Natural killer cell treated with Interleukin-12 subunit alpha and Interleukin-12 subunit beta and Interleukin-15 and Interleukin-18, amount 100 ng/mL, for 72 hours (primary cell): ENCODE results near the gene EMP2. TPM values are rescaled to one million over a fixed set of nuclear protein-coding genes. Genes with fewer than 3 reads are reported as not detected.
"Not testable (repeated sequence)": the region's sequence is repeated elsewhere in the genome, so short reads cannot be mapped to it uniquely, and the experiment has no call there.

Experiments used
- ATAC-seq, 2 donors: fragments of 150-1000 bp; cut with Tn5 transposase in 1 of 2; sonication (Bioruptor Pico), chemical (Tn5 transposase) in 1 of 2; 2 replicates each; pipeline ENCODE4 v1.10.0; 2021
- DNase-seq: peaks from one replicate; pipeline ENCODE4 v3.0.0; 2022; ENCODE audit warnings: low spot score
- H3K27ac Mint-ChIP-seq, 2 donors: 1 replicate in 1 of 2; 2 replicates in 1 of 2; pipeline ENCODE4 v1.8.0; 2022; ENCODE audit warnings: mixed read lengths in 2 of 2, mild to moderate bottlenecking in 1 of 2, moderate library complexity in 1 of 2
- H3K27me3 Mint-ChIP-seq, 2 donors: 1 replicate in 1 of 2; 2 replicates in 1 of 2; pipeline ENCODE4 v1.8.0; 2022; ENCODE audit warnings: mixed read lengths in 2 of 2
- H3K36me3 Mint-ChIP-seq: one replicate; pipeline ENCODE4 v1.8.0; 2022; ENCODE audit warnings: mixed read lengths
- H3K4me1 Mint-ChIP-seq, 2 donors: 1 replicate in 1 of 2; 2 replicates in 1 of 2; pipeline ENCODE4 v1.8.0; 2022; ENCODE audit warnings: low read depth in 2 of 2, mixed read lengths in 2 of 2, mild to moderate bottlenecking in 1 of 2
- H3K4me3 Mint-ChIP-seq: one replicate; pipeline ENCODE4 v1.8.0; 2022; ENCODE audit warnings: mixed read lengths
- H3K9me3 Mint-ChIP-seq: 2 replicates; pipeline ENCODE4 v1.8.0; 2022; ENCODE audit warnings: mixed read lengths
- total RNA-seq, 2 donors: library from RNA; stranded (reverse); gene quantifications; one replicate each; pipeline ENCODE4 v1.2.3, GENCODE V29; 2022

Gene EMP2, protein sequence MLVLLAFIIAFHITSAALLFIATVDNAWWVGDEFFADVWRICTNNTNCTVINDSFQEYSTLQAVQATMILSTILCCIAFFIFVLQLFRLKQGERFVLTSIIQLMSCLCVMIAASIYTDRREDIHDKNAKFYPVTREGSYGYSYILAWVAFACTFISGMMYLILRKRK
- not detected for total RNA-seq

DNA sequence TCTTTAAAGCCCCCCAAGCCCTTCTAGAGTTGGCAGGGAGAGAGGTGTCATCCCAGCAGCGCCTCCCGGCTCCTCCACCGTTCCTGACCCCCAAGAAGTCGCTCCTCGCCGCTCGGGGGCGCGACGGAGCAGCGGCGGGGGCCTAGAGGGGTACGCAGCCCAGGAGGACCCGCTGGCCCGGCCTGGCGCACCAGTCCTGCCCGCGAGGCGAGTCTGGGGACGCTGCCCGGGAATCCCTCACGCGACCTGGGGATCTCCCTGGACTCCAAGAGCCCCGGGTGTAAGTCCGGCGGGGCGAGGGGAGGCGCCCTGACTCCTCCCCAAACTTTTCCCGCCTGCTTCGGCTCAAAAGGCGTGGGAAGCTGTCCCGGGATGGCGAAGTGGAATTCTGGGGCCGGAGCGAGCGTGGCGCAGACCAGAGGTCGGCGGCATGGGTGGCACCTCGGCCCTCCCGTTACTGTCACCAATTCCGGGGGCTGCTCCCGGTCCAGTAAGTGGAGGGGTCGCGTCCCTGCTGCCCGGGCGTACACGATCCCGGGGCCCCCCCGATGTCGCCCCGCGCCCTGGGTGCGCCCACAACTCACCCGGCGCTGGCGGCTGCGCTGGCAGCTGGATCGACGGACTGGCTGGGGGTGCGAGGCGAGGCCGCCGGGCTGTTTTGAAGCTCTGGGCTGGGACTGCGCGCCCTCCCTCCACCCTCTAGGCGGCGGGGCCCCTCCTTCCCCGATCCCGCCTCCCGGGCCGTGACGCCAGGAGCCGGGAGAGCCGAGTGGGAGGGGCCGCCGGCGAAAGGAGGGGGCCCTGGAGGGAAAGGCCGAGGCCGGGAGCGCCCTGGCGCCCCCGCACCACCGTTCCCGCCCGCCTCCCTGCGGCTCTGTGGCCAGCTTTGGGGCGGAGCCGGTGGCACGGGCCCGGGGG lies at the start of gene EMP2:
TSS of gene EMP2 (minus strand) at position 634 of the 918 bp plus-strand sequence. CDS start 32,981 bp downstream, outside the sequence.
- DNase-seq (no peak), ATAC-seq (no peak)
- H3K9me3 Mint-ChIP-seq = no peaks in the 10 kb centered on the region
- H3K4me1 Mint-ChIP-seq = peaks cover 0 to 3% of the 10 kb centered on the region in 2 donors
- H3K27me3 Mint-ChIP-seq = peaks cover 40 to 46% of the 10 kb centered on the region in 2 donors
- H3K27ac Mint-ChIP-seq = no peak within 1 kb of the TSS
- H3K36me3 Mint-ChIP-seq = no peaks in the 10 kb centered on the region
- no peak within 1 kb of the TSS for H3K4me3 Mint-ChIP-seq

DNA sequence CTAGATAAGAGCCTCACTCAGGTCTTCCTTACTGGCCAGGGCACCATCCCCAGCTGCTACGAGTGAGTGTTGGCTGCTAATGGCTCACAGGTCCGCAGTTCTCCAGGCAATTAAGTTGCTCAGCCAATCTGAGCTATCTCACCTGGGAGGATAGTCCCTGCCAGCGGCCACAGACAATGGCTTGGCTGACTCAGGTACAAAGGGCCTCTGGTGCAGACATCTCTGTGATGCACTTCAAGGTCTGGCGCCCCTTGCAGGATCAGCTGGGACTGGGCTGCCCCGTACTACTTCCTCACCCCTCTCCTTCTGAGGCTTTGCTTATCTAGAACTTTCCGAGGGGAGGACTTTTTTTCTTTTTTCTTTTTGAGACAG lies 49.2 kb upstream of the EMP2 start:
- peak in 1 of 2 donors; percentile 9 for ATAC-seq
- Mint-ChIP-seq H3K27me3 (peaks cover 10 to 18% of the 10 kb centered on the region in 2 donors), H3K9me3 (no peaks in the 10 kb centered on the region), H3K4me3 (no peak overlapping the region), H3K4me1 (no peaks in the 10 kb centered on the region), H3K36me3 (no peaks in the 10 kb centered on the region), H3K27ac (no peak overlapping the region)
- DNase-seq = no peak

DNA sequence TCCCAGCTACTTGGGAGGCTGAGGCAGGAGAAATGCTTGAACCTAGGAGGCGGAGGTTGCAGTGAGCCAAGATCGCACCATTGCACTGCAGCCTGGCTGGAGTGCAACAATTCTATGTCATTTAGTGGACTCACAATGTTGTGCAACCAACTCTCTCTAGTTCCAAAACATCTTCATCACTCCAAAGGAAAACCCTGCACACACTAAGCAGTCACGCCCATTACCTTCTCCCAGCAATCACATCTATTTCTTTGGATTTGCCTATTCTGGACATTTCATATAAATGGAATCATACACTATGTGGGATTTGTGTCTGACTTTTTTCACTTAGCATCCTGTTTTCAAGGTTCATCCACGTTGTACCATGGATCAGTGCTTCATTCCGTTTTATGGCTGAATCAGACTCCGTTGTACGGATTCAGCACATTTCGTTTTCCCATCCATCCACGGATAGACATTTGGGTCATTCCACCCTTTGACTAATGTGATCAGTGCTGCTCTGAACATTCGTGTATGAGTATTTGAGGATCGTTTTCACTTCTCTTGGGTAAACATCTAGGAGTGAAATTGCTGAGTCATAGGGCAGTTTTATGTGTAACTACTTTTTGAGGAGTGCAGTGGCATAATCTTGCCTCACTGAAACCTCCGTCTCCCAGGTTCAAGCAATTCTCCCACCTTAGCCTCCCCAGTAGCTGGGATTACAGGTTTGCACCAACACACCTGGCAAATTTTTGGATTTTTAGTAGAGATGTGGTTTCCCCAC lies 45.4 kb upstream of the EMP2 start:
- no peaks in the 10 kb centered on the region for H3K9me3 Mint-ChIP-seq
- no peak for ATAC-seq
- no peak overlapping the region for H3K4me3 Mint-ChIP-seq
- no peak overlapping the region for H3K27ac Mint-ChIP-seq
- H3K27me3 Mint-ChIP-seq = peaks cover 0 to 14% of the 10 kb centered on the region in 2 donors
- H3K4me1 Mint-ChIP-seq = no peaks in the 10 kb centered on the region
- no peaks in the 10 kb centered on the region for H3K36me3 Mint-ChIP-seq
- DNase-seq = no peak

DNA sequence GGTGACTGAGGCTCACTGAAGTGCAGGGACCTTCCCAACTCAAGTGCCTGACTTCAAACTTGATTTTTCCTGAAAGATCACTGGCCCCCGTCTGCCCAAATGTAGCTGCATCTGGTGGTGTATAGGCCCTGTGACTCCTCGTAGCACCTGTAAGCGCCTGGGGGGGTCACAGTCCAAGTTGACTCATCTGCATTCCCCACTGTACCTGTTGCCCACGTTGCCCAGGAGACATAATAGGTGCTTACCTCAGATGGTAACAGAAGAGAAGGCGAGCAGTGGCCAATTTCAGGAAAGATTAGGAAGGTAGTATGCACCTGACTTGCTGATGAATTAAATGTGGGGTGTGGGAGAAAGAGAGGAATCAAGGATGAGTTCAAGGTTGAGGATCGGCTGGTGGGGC lies 44.1 kb upstream of the EMP2 start:
- Mint-ChIP-seq H3K27me3 (peaks cover 8 to 23% of the 10 kb centered on the region in 2 donors), H3K4me1 (no peaks in the 10 kb centered on the region), H3K27ac (no peak overlapping the region), H3K36me3 (no peaks in the 10 kb centered on the region), H3K4me3 (no peak overlapping the region), H3K9me3 (no peaks in the 10 kb centered on the region)
- DNase-seq = no peak
- ATAC-seq = no peak

DNA sequence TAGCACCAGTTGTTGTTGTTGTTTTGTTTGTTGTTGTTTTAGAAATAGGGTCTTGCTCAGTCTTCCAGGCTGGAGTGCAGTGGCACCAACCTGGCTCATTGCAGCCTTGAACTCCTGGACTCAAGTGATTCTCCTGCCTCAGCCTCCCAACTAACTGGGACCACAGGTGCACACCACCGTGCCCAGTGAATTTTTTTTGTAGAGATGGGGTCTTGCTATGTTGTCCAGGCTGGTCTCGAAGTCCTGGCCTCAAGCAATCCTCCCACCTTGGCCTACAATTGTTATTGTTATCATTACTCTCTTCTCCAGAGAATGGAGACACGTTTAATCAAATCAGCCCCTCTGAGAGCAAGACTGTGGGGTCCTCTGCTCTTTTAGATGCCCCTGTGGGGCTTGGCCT lies 42.7 kb upstream of the EMP2 start:
- Mint-ChIP-seq H3K36me3 (no peaks in the 10 kb centered on the region), H3K4me1 (no peaks in the 10 kb centered on the region), H3K4me3 (no peak overlapping the region), H3K9me3 (no peaks in the 10 kb centered on the region), H3K27ac (no peak overlapping the region), H3K27me3 (peaks cover 12 to 28% of the 10 kb centered on the region in 2 donors)
- ATAC-seq (no peak), DNase-seq (no peak)

DNA sequence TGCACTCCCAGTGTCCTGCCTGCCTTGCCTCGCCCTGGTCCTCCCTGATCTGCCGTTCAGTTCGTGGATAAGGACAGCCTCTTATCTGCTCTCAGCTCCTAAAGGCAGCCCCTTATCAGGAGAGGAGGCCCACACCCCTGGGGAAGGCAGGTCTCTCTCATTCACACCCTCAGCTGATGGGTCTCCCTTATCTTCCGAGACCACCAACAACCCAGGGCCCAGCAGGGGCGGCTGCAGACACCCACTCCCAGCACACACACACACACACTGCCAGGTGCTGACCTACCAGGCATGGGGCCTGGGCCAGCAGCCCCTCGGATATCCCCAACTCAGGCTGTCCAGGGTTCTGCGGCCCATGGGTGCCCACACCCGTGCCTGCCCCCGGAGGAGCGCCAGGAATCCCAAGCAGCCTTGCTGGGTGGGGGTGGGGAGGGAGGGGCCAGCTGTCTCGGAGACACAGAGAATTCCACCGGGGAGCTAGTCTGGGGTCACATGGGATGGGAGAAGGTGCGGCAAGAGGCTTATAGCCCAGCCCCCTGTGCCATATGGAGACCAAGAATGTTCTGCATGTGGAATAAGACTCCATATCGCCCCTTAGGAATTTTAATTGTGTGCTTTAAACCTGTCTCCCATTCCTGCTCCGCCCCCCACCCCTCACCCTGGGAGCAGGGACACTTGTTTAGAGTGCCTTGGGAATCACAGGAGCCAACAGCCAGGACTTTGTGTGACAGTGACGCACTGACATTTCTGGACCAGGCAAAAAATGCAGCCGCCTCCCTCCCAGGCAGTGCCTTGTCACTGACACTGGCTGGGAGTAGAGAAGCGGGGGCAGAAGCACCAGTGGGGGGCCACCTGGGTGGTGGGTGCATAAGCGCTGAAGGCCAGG lies 41.9 kb upstream of the EMP2 start:
- ATAC-seq (no peak), DNase-seq (no peak)
- Mint-ChIP-seq H3K4me3 (no peak overlapping the region), H3K4me1 (no peaks in the 10 kb centered on the region), H3K36me3 (no peaks in the 10 kb centered on the region), H3K9me3 (no peaks in the 10 kb centered on the region), H3K27ac (no peak overlapping the region), H3K27me3 (peaks cover 14 to 33% of the 10 kb centered on the region in 2 donors)

DNA sequence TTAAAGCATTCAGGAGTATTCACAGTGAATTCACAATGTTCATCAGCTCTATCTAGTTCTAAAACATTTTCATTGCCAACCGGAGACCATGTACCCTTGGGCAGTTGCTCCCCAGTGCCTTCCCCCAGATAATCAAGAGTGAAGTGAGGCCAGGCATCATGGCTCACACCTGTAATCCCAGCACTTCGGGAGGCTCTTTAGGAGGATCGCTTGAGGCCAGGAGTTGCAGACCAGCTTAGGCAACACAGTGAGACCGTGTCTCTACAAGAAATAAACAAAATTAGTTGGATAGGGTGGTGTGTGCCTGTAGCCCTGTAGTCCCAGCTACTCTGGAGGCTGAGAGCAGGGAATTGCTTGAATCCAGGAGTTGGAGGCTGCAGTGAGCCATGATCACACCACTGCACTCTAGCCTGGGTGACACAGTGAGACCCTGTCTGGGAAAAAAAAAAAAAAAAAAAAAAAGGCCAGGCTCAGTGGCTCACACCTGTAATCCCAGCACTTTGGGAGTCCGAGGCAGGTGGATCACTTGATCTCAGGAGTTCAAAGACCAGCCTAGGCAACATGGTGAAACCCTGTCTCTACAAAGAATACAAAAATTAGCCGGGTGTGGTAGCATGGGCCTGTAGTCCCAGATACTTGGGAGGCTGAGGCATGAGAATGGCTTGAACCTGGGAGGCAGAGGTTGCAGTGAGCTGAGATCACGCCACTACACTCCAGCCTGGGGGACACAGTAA lies 41.0 kb upstream of the EMP2 start:
- not testable (repeated sequence) for H3K4me3 Mint-ChIP-seq, ATAC-seq, DNase-seq, H3K9me3 Mint-ChIP-seq, H3K36me3 Mint-ChIP-seq, H3K27ac Mint-ChIP-seq, H3K4me1 Mint-ChIP-seq
- H3K27me3 Mint-ChIP-seq = peaks cover 14 to 28% of the 10 kb centered on the region in 2 donors

DNA sequence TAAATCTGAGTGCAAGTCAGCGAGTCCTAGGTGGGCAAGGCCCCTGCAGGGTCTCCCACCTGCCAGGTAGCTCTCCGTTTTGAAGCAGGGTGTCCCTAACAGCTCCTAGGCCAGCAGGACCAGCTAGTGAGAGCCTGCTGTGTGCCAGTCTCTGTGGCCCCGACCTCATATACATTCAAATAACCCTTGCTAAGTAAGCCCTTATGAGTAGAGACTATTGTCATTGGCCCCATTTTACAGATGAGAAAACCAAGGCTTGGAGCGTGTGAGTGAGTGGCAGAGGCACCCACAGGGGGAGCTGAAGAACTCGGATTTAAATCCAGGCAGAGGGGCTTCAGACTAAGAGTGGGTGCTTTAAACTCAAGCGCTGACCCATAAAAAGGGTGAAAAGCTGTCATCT lies 39.7 kb upstream of the EMP2 start:
- no peak overlapping the region for H3K4me3 Mint-ChIP-seq
- H3K4me1 Mint-ChIP-seq = no peaks in the 10 kb centered on the region
- H3K27ac Mint-ChIP-seq = no peak overlapping the region
- no peak for ATAC-seq
- H3K9me3 Mint-ChIP-seq = no peaks in the 10 kb centered on the region
- no peak for DNase-seq
- peaks cover 16 to 28% of the 10 kb centered on the region in 2 donors for H3K27me3 Mint-ChIP-seq
- H3K36me3 Mint-ChIP-seq = no peaks in the 10 kb centered on the region

DNA sequence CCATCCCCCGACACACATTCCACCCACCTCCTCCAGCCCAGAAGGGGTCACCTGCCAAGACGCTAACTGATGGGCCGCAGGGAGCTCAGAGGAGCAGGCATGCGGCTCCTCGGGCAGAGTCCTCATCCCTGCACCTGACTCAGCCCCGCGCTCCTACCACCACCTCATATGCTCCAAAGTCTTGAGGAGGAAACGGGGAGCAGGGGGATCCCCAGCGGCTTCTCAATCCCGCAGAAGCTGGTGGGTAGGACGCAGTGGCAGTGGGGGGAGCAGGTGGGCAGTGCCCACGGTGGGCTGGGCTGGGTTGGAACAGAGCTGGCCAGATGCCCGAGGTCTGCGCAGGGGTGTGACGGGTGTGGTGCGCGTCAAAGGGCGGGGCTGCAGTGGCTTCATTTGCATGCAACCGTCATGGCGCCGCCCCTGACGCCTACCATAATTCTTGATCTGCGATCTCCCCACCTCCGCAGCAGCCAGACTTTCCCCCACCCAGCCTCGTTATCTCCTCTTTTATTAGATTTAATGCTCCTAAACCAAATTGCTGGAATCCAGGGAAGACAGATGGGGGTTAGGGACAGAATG lies 39.0 kb upstream of the EMP2 start:
- no peaks in the 10 kb centered on the region for H3K36me3 Mint-ChIP-seq
- H3K27me3 Mint-ChIP-seq = peaks cover 16 to 21% of the 10 kb centered on the region in 2 donors
- no peak overlapping the region for H3K4me3 Mint-ChIP-seq
- H3K4me1 Mint-ChIP-seq = no peaks in the 10 kb centered on the region
- ATAC-seq = no peak
- DNase-seq = no peak
- no peak overlapping the region for H3K27ac Mint-ChIP-seq
- no peaks in the 10 kb centered on the region for H3K9me3 Mint-ChIP-seq

DNA sequence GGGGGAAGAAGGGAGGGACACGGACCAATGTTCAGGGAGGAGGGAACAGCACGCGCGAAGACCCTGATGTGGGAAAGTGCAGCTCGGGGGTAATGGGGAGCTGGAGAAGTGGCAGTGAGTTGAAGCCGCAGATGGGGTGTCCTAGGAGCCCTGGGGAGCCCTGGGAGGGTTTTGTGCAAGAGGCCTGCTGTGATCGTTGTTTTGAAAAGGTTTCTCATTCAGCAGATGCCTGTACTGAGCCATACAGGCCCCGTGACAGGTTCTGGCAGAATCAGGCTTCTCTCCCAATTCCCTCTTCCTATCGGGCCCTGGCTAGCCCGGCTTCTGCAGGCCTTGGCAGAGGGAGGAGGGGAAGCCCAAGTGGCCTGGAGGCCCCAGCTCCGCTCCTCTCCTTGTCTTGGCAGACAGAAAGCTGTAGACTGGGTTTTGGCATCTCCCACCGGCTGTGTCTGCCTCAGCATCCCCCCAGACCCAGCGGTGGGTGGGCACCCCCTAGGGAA lies 38.4 kb upstream of the EMP2 start:
- H3K36me3 Mint-ChIP-seq = no peaks in the 10 kb centered on the region
- no peak for ATAC-seq
- DNase-seq = no peak
- no peak overlapping the region for H3K27ac Mint-ChIP-seq
- peaks cover 16 to 20% of the 10 kb centered on the region in 2 donors for H3K27me3 Mint-ChIP-seq
- no peaks in the 10 kb centered on the region for H3K4me1 Mint-ChIP-seq
- H3K4me3 Mint-ChIP-seq = no peak overlapping the region
- no peaks in the 10 kb centered on the region for H3K9me3 Mint-ChIP-seq

DNA sequence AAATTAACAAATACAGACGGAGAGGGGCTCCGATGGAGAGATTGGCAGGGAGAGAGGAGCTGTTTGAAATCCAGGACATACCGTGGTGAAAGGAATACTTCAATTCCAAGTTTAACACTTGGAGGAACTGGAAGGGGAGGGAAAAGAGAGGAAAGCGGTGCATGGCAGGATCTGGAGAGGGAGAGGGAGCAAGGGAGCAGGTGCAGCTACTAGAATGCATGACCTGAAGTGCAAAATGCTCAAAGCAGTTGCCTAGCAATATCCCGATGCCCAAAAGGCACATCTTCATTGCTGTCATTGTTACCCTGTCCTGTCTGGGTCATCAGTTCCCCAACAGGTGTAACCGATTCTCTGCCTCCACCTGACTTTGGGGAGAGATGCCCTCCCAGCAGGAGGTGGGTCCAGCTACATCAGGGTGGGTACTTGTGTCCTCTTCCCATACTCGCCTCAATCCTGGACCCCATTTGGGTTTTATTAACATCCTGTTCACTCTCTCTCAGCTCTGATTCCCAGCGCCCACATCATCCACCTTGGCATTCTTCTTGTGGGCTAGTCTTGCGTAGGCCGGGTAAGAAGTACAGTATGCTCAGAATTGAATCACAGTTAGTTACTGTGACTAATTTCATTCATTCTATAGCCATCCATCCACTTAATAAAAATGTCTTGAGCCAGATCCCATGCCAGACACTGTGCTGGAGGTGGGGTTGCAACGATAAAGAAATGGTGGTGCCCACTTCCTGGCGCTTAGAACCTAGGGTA lies 37.4 kb upstream of the EMP2 start:
- no peaks in the 10 kb centered on the region for H3K9me3 Mint-ChIP-seq
- H3K27me3 Mint-ChIP-seq = peaks cover 16 to 20% of the 10 kb centered on the region in 2 donors
- no peaks in the 10 kb centered on the region for H3K36me3 Mint-ChIP-seq
- DNase-seq = no peak
- no peak overlapping the region for H3K4me3 Mint-ChIP-seq
- no peaks in the 10 kb centered on the region for H3K4me1 Mint-ChIP-seq
- no peak overlapping the region for H3K27ac Mint-ChIP-seq
- ATAC-seq = no peak
